SIG-M5 treated with dmso at 0.1 percent for 504 hours (cell line): Measurements from ENCODE around the gene RTN4.

Experiments used
- DNase-seq: peaks from one replicate; lab custom pipeline; 2025; ENCODE audit not compliant: unreplicated experiment; lab: John Stamatoyannopoulos, UW

The RTN4 gene

GRCh38 chr2:54928719-54929118 lies 121.5 kb downstream of the RTN4 start:
- DNase-seq = no peak

- DNase-seq = no peak
Observed at GRCh38 chr2:54927751-54928615, 122.3 kb downstream of the RTN4 start.

GRCh38 chr2:54927085-54927750 lies 123.0 kb downstream of the RTN4 start:
- DNase-seq = no peak

- DNase-seq = no peak
Observed at GRCh38 chr2:54925022-54925421, 125.2 kb downstream of the RTN4 start.

- no peak for DNase-seq
Observed at GRCh38 chr2:54924121-54924520, 126.1 kb downstream of the RTN4 start.
